ENCODE data around the gene SAPCD2.
"Not testable (repeated sequence)": the region's sequence is repeated elsewhere in the genome, so short reads cannot be mapped to it uniquely, and the experiment has no call there.

Gene SAPCD2

GRCh38 chr9:137070201-137070905 lies at the start of gene SAPCD2:
Gene SAPCD2 (minus strand): TSS chr9:137070557. CDS start chr9:137070460, 97 bp downstream.
- peak; percentile 98 for DNase-seq
- in situ Hi-C loops (cut with MboI; ENCODE audit: low pct_unique_long_range_greater_than_20kb, low sequenced_read_pairs) = no loop called here

- DNase-seq; in situ Hi-C loops (cut with MboI; ENCODE audit: low pct_unique_long_range_greater_than_20kb, low sequenced_read_pairs): not testable (repeated sequence)
Measured at GRCh38 chr9:137118092-137118603, 47.8 kb upstream of the SAPCD2 start.

- DNase-seq = no peak
- in situ Hi-C loops (cut with MboI; ENCODE audit: low pct_unique_long_range_greater_than_20kb, low sequenced_read_pairs) = no loop called here
Measured at GRCh38 chr9:137117269-137117731, 46.9 kb upstream of the SAPCD2 start.

- DNase-seq = no peak
- in situ Hi-C loops (cut with MboI; ENCODE audit: low pct_unique_long_range_greater_than_20kb, low sequenced_read_pairs) = no loop called here
Measured at GRCh38 chr9:137116728-137117127, 46.4 kb upstream of the SAPCD2 start.

- in situ Hi-C loops (cut with MboI; ENCODE audit: low pct_unique_long_range_greater_than_20kb, low sequenced_read_pairs) = no loop called here
- DNase-seq = no peak
Measured at GRCh38 chr9:137116027-137116507, 45.7 kb upstream of the SAPCD2 start.

GRCh38 chr9:137115394-137116026 lies 45.2 kb upstream of the SAPCD2 start:
- in situ Hi-C loops (cut with MboI; ENCODE audit: low pct_unique_long_range_greater_than_20kb, low sequenced_read_pairs) = no loop called here
- DNase-seq = no peak

GRCh38 chr9:137114613-137115393 lies 44.4 kb upstream of the SAPCD2 start, which contains the start of gene DPP7:
Gene DPP7 (minus strand): TSS chr9:137114733. CDS start chr9:137114713, 20 bp downstream.
- peak; percentile 52 for DNase-seq
- in situ Hi-C loops (cut with MboI; ENCODE audit: low pct_unique_long_range_greater_than_20kb, low sequenced_read_pairs) = no loop called here

- in situ Hi-C loops (cut with MboI; ENCODE audit: low pct_unique_long_range_greater_than_20kb, low sequenced_read_pairs) = no loop called here
- no peak for DNase-seq
Measured at GRCh38 chr9:137114220-137114612, 43.9 kb upstream of the SAPCD2 start.

GRCh38 chr9:137113385-137114159 lies 43.2 kb upstream of the SAPCD2 start:
- in situ Hi-C loops (cut with MboI; ENCODE audit: low pct_unique_long_range_greater_than_20kb, low sequenced_read_pairs) = no loop called here
- no peak for DNase-seq

- in situ Hi-C loops (cut with MboI; ENCODE audit: low pct_unique_long_range_greater_than_20kb, low sequenced_read_pairs) = no loop called here
Measured at GRCh38 chr9:137112564-137113384, 42.4 kb upstream of the SAPCD2 start.

GRCh38 chr9:137111788-137112563 lies 41.6 kb upstream of the SAPCD2 start:
- in situ Hi-C loops (cut with MboI; ENCODE audit: low pct_unique_long_range_greater_than_20kb, low sequenced_read_pairs) = no loop called here
- no peak for DNase-seq

More at GRCh38 chr9:137112564-137113384, 42.4 kb upstream of the SAPCD2 start:
- DNase-seq = no peak

GRCh38 chr9:137110911-137111787 lies 40.8 kb upstream of the SAPCD2 start:
- in situ Hi-C loops (cut with MboI; ENCODE audit: low pct_unique_long_range_greater_than_20kb, low sequenced_read_pairs) = no loop called here

GRCh38 chr9:137110147-137110910 lies 40.0 kb upstream of the SAPCD2 start:
- in situ Hi-C loops (cut with MboI; ENCODE audit: low pct_unique_long_range_greater_than_20kb, low sequenced_read_pairs) = no loop called here
- DNase-seq = no peak

More at GRCh38 chr9:137110911-137111787, 40.8 kb upstream of the SAPCD2 start:
- no peak for DNase-seq

GRCh38 chr9:137109250-137110146 lies 39.1 kb upstream of the SAPCD2 start:
- DNase-seq = no peak
- in situ Hi-C loops (cut with MboI; ENCODE audit: low pct_unique_long_range_greater_than_20kb, low sequenced_read_pairs) = no loop called here

Measured in KBM-7 (cell line).